Measurements from ENCODE around the gene TRPV3.
"Not testable (repeated sequence)": the region's sequence is repeated elsewhere in the genome, so short reads cannot be mapped to it uniquely, and the experiment has no call there.

The TRPV3 gene

DNA sequence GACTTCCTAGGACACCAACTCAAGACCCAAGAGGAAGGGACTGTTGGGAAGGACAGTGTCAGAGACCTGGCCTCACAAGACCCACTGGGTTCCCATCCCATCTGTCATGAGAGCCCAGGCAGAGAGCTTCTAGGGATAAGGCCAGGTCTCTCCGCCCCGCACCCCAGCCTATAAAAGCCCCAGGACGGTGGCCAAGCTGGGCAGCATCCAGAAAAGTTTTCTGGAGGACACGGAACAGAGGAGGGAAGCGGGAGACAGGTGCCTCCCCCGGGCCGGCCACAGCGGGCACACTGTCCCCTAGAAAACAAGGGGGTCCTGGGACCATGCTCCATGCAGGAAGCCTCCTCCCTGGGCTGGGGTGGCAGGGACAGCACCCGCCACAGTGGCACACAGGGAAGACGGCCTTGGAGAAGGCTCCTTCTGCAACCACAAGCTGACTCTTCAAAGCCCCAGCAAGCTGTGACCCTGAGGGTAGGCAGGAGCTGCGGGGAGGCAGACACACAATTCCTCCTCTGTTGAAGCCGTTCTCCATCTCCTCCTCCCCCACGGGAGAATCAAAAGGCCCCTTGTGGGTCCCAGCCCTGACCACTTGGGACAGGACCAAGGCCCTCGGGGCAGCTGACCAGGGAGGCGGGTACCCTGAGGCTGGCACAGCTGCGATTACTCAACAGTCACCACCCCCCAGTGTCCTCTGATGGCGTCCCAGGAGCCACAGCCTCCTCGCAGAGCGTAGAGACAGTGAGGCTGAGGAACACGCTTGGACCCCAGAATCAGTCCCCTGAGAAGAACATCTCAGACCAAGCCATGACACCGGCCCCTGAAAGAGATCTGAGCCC is 26.1 kb downstream of the TRPV3 start:
- Histone ChIP-seq H3K27ac (ENCODE audit: low read length) (no peak overlapping the region), H3K4me3 (ENCODE audit: low read depth in 1 of 2, low read length in 2 of 2) (no peak overlapping the region), H3K36me3 (ENCODE audit: control insufficient read depth in 1 of 2, insufficient read depth in 2 of 2, low read length in 2 of 2) (no peaks in the 10 kb centered on the region), H3K4me1 (ENCODE audit: control insufficient read depth in 1 of 2, insufficient read depth in 2 of 2, low read length in 2 of 2) (peaks cover 2 to 14% of the 10 kb centered on the region in 2 donors), H3K9me3 (ENCODE audit: control insufficient read depth in 1 of 2, low read length in 2 of 2) (no peaks in the 10 kb centered on the region), H3K27me3 (ENCODE audit: low read depth, low read length) (no peaks in the 10 kb centered on the region)

DNA sequence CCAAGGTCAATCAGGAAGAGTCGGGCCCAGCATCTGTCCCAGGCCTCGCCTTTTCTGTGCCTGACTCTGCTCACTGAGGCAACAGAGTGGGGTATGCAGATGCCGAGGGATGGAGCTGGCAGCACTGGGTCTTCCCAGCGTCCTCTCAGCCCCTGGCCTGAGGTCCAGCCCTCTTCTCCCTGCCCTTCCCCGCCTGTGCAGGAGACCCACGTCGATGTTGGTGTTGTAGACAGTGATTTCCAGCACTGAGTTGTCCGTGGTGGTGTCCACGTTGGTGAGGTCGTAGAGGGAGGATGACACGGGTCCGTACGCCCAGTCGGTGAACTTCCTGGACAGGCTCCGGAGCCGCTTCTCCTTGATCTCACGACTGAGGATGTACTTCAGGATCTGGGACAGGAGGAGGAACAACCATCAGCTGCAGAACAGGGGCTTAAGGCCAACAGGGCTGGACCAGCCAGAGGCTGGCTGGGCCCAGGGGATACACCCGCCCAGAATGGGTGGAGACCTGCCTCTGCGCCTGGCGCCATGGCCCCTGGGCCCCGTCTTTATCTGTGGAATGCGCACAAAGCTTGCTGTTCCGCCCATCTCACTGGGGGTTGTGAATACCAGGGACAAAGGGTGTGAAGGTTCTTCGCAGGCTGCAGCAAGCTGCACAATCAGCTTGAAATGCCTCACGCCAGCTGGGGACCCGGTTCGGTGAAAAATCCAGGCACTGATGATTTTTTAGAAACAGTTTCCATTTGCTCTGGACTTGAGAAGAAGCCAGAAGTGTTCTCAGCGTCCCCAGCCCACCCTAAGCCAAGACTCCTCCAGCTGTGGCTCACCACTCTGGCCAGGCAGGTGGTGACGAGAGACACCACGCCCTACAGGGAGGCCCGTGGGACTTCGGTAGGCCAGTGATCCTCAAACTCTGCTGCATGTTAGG is 27.5 kb downstream of the TRPV3 start:
- H3K9me3 ChIP-seq (ENCODE audit: control insufficient read depth in 1 of 2, low read length in 2 of 2), result no peaks in the 10 kb centered on the region
- H3K4me3 ChIP-seq (ENCODE audit: low read depth in 1 of 2, low read length in 2 of 2), result peak overlapping the region in 1 of 2 donors; percentile 22
- no peaks in the 10 kb centered on the region for H3K36me3 ChIP-seq (ENCODE audit: control insufficient read depth in 1 of 2, insufficient read depth in 2 of 2, low read length in 2 of 2)
- H3K4me1 ChIP-seq (ENCODE audit: control insufficient read depth in 1 of 2, insufficient read depth in 2 of 2, low read length in 2 of 2), result peaks cover 2 to 6% of the 10 kb centered on the region in 2 donors
- H3K27me3 ChIP-seq (ENCODE audit: low read depth, low read length), result no peaks in the 10 kb centered on the region
- H3K27ac ChIP-seq (ENCODE audit: low read length), result no peak overlapping the region

DNA sequence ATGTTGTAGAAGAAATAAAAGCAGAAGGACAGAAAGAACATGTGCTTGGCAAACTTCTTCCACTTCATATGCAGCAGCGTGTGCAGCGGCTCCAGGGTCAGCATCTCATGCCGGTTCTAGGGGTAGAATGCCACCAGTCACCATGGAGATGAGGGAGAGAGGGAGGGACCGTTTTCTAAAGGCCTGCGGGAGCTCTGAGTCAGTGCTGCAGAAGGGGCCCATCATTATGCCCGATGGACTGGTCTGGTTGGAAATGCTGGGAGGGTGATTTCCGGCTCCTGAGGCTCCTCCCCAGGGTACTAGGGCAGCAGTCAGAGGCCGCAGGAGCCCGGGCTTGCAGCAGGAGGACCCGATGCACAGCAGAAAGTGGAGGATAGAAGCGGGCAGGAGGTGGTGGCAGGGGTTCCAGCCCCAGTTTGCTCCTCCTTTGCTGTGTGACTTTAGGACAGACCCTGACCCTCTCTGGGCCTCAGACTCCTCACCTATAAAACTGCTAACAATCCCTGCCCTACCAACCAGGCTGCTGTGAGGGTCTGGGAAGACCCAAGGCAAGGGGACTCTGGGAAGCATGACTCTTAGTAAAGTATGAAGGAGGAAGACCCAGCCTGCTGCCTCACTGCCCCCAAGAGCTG is 28.6 kb downstream of the TRPV3 start:
- Histone ChIP-seq H3K4me1 (ENCODE audit: control insufficient read depth in 1 of 2, insufficient read depth in 2 of 2, low read length in 2 of 2) (peaks cover 2 to 3% of the 10 kb centered on the region in 2 donors), H3K27me3 (ENCODE audit: low read depth, low read length) (no peaks in the 10 kb centered on the region), H3K36me3 (ENCODE audit: control insufficient read depth in 1 of 2, insufficient read depth in 2 of 2, low read length in 2 of 2) (no peaks in the 10 kb centered on the region), H3K4me3 (ENCODE audit: low read depth in 1 of 2, low read length in 2 of 2) (peak overlapping the region in 1 of 2 donors; percentile 8), H3K9me3 (ENCODE audit: control insufficient read depth in 1 of 2, low read length in 2 of 2) (no peaks in the 10 kb centered on the region), H3K27ac (ENCODE audit: low read length) (no peak overlapping the region)

DNA sequence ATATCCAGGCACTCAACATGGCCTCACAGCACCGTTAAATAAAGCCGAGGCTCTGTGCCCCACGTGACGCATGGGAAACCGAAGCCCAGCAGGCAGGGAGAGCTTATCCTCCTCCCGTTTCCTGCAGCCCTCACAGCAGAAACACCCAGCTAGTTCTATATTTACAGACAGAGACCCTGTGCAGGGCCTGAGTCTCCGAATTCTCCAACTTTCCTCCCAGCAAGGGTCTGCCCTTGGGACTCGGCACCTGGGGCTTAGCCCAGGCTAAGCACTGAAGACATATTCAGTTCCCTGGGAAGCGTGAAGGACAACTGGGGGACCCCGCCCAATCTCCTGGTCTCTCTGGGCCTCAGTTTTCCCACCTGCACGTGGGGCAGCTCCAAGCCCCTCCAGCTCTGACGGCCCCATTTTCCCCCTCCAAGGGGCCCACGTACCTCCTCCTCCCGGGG is 29.2 kb downstream of the TRPV3 start:
- Histone ChIP-seq H3K9me3 (ENCODE audit: control insufficient read depth in 1 of 2, low read length in 2 of 2) (no peaks in the 10 kb centered on the region), H3K4me3 (ENCODE audit: low read depth in 1 of 2, low read length in 2 of 2) (peak overlapping the region in 1 of 2 donors; percentile 8), H3K27me3 (ENCODE audit: low read depth, low read length) (no peaks in the 10 kb centered on the region), H3K27ac (ENCODE audit: low read length) (no peak overlapping the region), H3K4me1 (ENCODE audit: control insufficient read depth in 1 of 2, insufficient read depth in 2 of 2, low read length in 2 of 2) (peaks cover 2 to 3% of the 10 kb centered on the region in 2 donors), H3K36me3 (ENCODE audit: control insufficient read depth in 1 of 2, insufficient read depth in 2 of 2, low read length in 2 of 2) (no peaks in the 10 kb centered on the region)

DNA sequence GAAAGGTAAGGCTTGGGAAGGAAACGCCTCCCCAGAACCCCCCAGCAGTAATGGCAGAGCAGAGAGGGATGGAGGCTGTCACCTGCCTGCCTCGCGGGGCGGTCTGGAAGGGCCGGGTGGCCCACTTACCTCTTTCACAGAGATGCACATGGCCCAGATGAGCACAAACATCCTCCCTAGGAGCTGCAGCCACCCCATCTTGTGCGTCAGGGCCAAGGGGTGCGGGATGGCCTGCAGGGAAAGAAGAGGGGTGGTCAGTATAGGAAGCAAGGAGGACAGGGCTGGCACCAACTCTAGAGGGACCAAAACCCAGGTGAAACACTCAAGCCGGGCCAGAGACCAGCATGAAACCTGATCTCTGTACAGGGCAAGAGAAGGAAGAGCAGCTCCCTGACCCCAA is 29.7 kb downstream of the TRPV3 start:
- H3K4me1 ChIP-seq (ENCODE audit: control insufficient read depth in 1 of 2, insufficient read depth in 2 of 2, low read length in 2 of 2), result peaks cover 2 to 3% of the 10 kb centered on the region in 2 donors
- H3K36me3 ChIP-seq (ENCODE audit: control insufficient read depth in 1 of 2, insufficient read depth in 2 of 2, low read length in 2 of 2), result no peaks in the 10 kb centered on the region
- H3K27me3 ChIP-seq (ENCODE audit: low read depth, low read length), result no peaks in the 10 kb centered on the region
- H3K4me3 ChIP-seq (ENCODE audit: low read depth in 1 of 2, low read length in 2 of 2), result no peak overlapping the region
- no peak overlapping the region for H3K27ac ChIP-seq (ENCODE audit: low read length)
- H3K9me3 ChIP-seq (ENCODE audit: control insufficient read depth in 1 of 2, low read length in 2 of 2), result no peaks in the 10 kb centered on the region

DNA sequence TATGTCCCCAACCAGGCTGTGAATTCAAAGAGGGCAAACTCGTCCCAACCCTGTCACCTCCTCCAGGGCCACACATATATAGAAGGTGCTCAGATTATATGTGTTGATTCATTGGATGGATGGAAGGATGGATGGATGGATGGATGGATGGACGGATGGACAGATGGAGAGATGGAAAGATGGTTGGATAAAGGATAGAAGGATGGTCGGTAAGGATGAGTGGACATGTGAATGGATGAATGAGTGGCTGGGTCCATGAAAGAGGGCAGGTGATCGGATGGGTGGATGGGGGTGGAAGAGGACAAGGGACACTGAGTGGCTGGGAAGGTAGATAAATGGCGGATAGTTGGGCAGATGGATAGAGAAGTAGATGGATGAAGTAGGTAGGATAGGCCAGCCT is 30.1 kb downstream of the TRPV3 start:
- Histone ChIP-seq H3K27ac (ENCODE audit: low read length) (no peak overlapping the region), H3K4me3 (ENCODE audit: low read depth in 1 of 2, low read length in 2 of 2) (no peak overlapping the region), H3K27me3 (ENCODE audit: low read depth, low read length) (no peaks in the 10 kb centered on the region), H3K9me3 (ENCODE audit: control insufficient read depth in 1 of 2, low read length in 2 of 2) (no peaks in the 10 kb centered on the region), H3K4me1 (ENCODE audit: control insufficient read depth in 1 of 2, insufficient read depth in 2 of 2, low read length in 2 of 2) (peaks cover 2 to 3% of the 10 kb centered on the region in 2 donors), H3K36me3 (ENCODE audit: control insufficient read depth in 1 of 2, insufficient read depth in 2 of 2, low read length in 2 of 2) (no peaks in the 10 kb centered on the region)

DNA sequence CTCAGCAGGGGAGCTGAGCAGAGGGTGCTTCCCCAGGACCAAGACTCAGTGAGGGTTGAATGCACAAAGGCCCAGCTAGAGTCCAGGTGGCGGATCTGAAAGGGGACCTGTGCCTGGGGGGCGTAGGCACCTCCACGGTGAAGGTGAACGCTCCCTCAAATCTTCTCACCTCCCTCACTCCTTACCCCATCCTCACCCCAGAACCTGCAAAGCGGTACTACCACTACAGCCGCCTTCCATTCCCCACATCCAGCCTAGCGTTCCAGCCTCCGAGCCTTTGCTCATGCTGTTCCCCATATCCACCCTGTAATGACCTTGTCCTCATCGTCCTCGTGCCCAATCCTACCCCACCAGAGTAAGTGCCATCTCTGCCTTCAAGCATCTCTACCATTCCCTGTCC is 30.6 kb downstream of the TRPV3 start:
- Histone ChIP-seq H3K36me3 (ENCODE audit: control insufficient read depth in 1 of 2, insufficient read depth in 2 of 2, low read length in 2 of 2) (no peaks in the 10 kb centered on the region), H3K4me3 (ENCODE audit: low read depth in 1 of 2, low read length in 2 of 2) (no peak overlapping the region)

DNA sequence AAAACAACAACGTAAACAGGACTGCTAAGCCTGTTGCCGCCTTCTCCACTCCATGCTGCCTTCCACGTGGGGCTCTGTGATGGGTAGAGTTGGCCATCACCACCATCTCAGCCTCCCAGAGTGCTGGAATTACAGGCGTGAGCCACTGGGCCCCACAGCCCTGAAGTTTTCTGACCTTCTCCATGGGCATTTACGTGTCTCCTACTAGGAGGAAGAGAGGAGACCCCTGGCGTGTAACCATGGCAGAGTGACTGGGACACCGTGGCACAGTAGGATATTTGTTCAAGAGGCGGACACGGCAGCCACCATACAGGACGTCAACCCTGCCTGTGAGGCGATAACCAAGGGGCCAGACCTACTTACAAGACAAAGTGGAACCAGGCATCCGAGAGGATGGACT is 31.1 kb downstream of the TRPV3 start:
- H3K4me1 ChIP-seq (ENCODE audit: control insufficient read depth in 1 of 2, insufficient read depth in 2 of 2, low read length in 2 of 2), result peaks cover 2 to 3% of the 10 kb centered on the region in 2 donors
- H3K36me3 ChIP-seq (ENCODE audit: control insufficient read depth in 1 of 2, insufficient read depth in 2 of 2, low read length in 2 of 2), result no peaks in the 10 kb centered on the region
- no peaks in the 10 kb centered on the region for H3K27me3 ChIP-seq (ENCODE audit: low read depth, low read length)
- no peaks in the 10 kb centered on the region for H3K9me3 ChIP-seq (ENCODE audit: control insufficient read depth in 1 of 2, low read length in 2 of 2)
- no peak overlapping the region for H3K4me3 ChIP-seq (ENCODE audit: low read depth in 1 of 2, low read length in 2 of 2)
- H3K27ac ChIP-seq (ENCODE audit: low read length), result no peak overlapping the region

More for the DNA sequence above, 30.6 kb downstream of the TRPV3 start:
- Histone ChIP-seq H3K27ac (ENCODE audit: low read length) (no peak overlapping the region), H3K4me1 (ENCODE audit: control insufficient read depth in 1 of 2, insufficient read depth in 2 of 2, low read length in 2 of 2) (peaks cover 2 to 3% of the 10 kb centered on the region in 2 donors), H3K9me3 (ENCODE audit: control insufficient read depth in 1 of 2, low read length in 2 of 2) (no peaks in the 10 kb centered on the region), H3K27me3 (ENCODE audit: low read depth, low read length) (no peaks in the 10 kb centered on the region)

DNA sequence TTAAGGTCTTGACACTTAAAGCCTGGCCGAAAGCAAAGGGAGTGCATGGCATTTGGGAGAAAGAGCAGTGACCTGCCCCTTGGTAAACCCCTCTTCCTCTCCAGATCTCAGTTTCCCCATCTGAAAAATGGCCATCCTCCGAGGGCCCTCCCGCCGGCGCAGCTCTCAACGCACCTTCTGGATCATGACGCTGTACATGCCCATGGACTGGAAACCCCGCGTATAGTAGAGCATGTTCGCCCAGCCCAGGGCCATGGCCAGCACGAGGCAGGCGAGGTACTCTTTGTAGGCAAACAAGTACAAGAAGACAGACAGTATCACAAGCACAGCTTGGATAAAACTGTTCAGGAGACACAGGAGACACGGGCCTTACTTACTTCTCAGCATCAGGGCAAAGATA is 33.6 kb downstream of the TRPV3 start:
- H3K4me1 ChIP-seq (ENCODE audit: control insufficient read depth in 1 of 2, insufficient read depth in 2 of 2, low read length in 2 of 2), result no peaks in the 10 kb centered on the region

DNA sequence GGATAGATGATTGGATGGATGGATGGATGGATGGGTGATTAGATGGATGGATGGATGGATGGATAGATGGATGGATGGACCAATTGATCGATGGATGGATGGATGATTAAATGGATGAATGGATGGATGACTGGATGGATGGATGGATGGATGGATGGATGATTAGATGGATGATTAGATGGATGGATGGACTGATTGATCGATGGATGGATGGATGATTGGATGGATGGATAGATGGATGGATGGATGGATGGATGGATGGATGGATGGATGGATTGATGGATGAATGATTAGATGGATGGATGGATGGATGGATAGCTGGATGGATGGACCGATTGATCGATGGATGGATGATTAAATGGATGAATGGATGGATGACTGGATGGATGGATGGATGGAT is 38.1 kb downstream of the TRPV3 start:
- not testable (repeated sequence) for H3K36me3 ChIP-seq (ENCODE audit: control insufficient read depth in 1 of 2, insufficient read depth in 2 of 2, low read length in 2 of 2); H3K4me1 ChIP-seq (ENCODE audit: control insufficient read depth in 1 of 2, insufficient read depth in 2 of 2, low read length in 2 of 2); H3K4me3 ChIP-seq (ENCODE audit: low read depth in 1 of 2, low read length in 2 of 2); H3K27ac ChIP-seq (ENCODE audit: low read length); H3K9me3 ChIP-seq (ENCODE audit: control insufficient read depth in 1 of 2, low read length in 2 of 2); H3K27me3 ChIP-seq (ENCODE audit: low read depth, low read length)

More for the DNA sequence above, 33.6 kb downstream of the TRPV3 start:
- H3K36me3 ChIP-seq (ENCODE audit: control insufficient read depth in 1 of 2, insufficient read depth in 2 of 2, low read length in 2 of 2), result no peaks in the 10 kb centered on the region
- H3K9me3 ChIP-seq (ENCODE audit: control insufficient read depth in 1 of 2, low read length in 2 of 2), result no peaks in the 10 kb centered on the region
- H3K27me3 ChIP-seq (ENCODE audit: low read depth, low read length), result no peaks in the 10 kb centered on the region
- no peak overlapping the region for H3K4me3 ChIP-seq (ENCODE audit: low read depth in 1 of 2, low read length in 2 of 2)
- no peak overlapping the region for H3K27ac ChIP-seq (ENCODE audit: low read length)

DNA sequence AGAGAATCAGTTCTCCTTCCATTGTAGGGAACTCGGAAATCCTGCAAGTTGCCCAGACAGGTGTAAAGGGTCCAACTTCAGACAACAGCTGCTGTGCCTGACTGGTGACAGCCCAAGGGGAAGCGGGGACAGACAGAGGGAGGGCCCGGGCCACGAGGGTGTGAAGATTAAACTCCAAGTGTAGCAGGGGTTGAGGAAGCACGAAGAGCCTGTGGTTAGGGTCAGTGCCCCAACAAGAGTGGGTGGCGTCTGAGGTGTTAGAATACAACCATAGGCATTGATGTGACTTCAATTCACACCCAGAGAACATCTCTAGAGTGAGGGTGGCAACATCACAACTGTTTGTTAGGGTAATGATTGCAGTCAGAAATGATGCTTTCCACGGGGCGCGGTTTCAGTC is 42.7 kb downstream of the TRPV3 start:
- H3K27ac ChIP-seq (ENCODE audit: low read length), result no peak overlapping the region
- no peaks in the 10 kb centered on the region for H3K9me3 ChIP-seq (ENCODE audit: control insufficient read depth in 1 of 2, low read length in 2 of 2)
- H3K27me3 ChIP-seq (ENCODE audit: low read depth, low read length), result no peaks in the 10 kb centered on the region

More for the DNA sequence above, 42.7 kb downstream of the TRPV3 start:
- no peaks in the 10 kb centered on the region for H3K36me3 ChIP-seq (ENCODE audit: control insufficient read depth in 1 of 2, insufficient read depth in 2 of 2, low read length in 2 of 2)
- no peak overlapping the region for H3K4me3 ChIP-seq (ENCODE audit: low read depth in 1 of 2, low read length in 2 of 2)
- peaks cover 0 to 7% of the 10 kb centered on the region in 2 donors for H3K4me1 ChIP-seq (ENCODE audit: control insufficient read depth in 1 of 2, insufficient read depth in 2 of 2, low read length in 2 of 2)
